Left cardiac atrium (tissue), 4 donors: Measurements from ENCODE around the gene NTSR1. TPM values are rescaled to one million over a fixed set of nuclear protein-coding genes. Genes with fewer than 3 reads are reported as not detected.

Source experiments
- ATAC-seq, 2 donors: fragments of 200-7000 bp; cut with Tn5 transposase; one replicate each; pipeline ENCODE4 v1.9.1; 2020; ENCODE audit warnings: mild to moderate bottlenecking in 2 of 2, moderate library complexity in 2 of 2
- DNase-seq: peaks from one replicate; pipeline ENCODE4 v3.0.0-alpha.2; 2020
- intact Hi-C, 2 donors: fragments of 100-400 bp; cut with DNase I; formaldehyde crosslinking; loops; one replicate each; pipeline versions ENCODE4 v1.14.1 to v1.15.1; 2022 to 2023
- total RNA-seq, 2 donors: library from RNA; stranded (reverse); fragmentation: NEBNext Ultra II Directional; extraction: Animal tissue kit (Norgen Biotek cat#: 25700); gene quantifications; one replicate each; pipeline ENCODE4 v1.2.1, GENCODE V29; 2021
- donor health status: DM: no; HTN: yes; CAD: no.
- donor health status: DM: no; HTN: yes; CAD: no; lungs with severe emphysema.
- donor health status: DM: yes; HTN: yes; CAD: no.
- donor health status: Dilated cardiomyopathy.

NTSR1 gene
- total RNA-seq, 2 donors from 2014 or later: not detected

- ATAC-seq (no peak), DNase-seq (no peak)
- intact Hi-C loops: no loop called here
Observed at GRCh38 chr20:62800314-62801259, 92.0 kb downstream of the NTSR1 start.

- ATAC-seq: no peak
- intact Hi-C loops: no loop called here
- DNase-seq: no peak
Observed at GRCh38 chr20:62801284-62802010, 92.8 kb downstream of the NTSR1 start.

- ATAC-seq (peak in 1 of 2 donors; percentile 22), DNase-seq (no peak)
- intact Hi-C loops: no loop called here
Observed at GRCh38 chr20:62802026-62802712, 93.5 kb downstream of the NTSR1 start.

GRCh38 chr20:62804021-62804626 is 95.5 kb downstream of the NTSR1 start:
- DNase-seq (no peak), ATAC-seq (no peak)
- intact Hi-C loops: no loop called here

GRCh38 chr20:62804627-62805154 is 96.1 kb downstream of the NTSR1 start, which contains the start of gene OGFR:
Gene OGFR, plus strand, starts transcription at chr20:62804835. Its CDS starts 25 bp downstream, at chr20:62804860.
- DNase-seq (peak; percentile 78), ATAC-seq (peak; percentile 49 to 69)
- intact Hi-C loops: loop anchor here (5.0 kb wide), 1 partner anchor 137 kb away; no protein-coding TSS in a partner anchor

GRCh38 chr20:62805155-62805710 is 96.6 kb downstream of the NTSR1 start:
- ATAC-seq: peak; percentile 42
- DNase-seq: no peak
- intact Hi-C loops: loop anchor here (5.0 kb wide), 1 partner anchor 138 kb away; no protein-coding TSS in a partner anchor

- DNase-seq (no peak), ATAC-seq (peak in 1 of 2 donors; percentile 14)
- intact Hi-C loops: loop anchor here (5.0 kb wide), 1 partner anchor 139 kb away; no protein-coding TSS in a partner anchor
Observed at GRCh38 chr20:62805711-62806382, 97.2 kb downstream of the NTSR1 start.

- DNase-seq (no peak), ATAC-seq (no peak)
- intact Hi-C loops: loop anchor here (5.0 kb wide), 1 partner anchor 139 kb away; no protein-coding TSS in a partner anchor
Observed at GRCh38 chr20:62806383-62807050, 97.9 kb downstream of the NTSR1 start.

GRCh38 chr20:62807444-62808210 is 99.0 kb downstream of the NTSR1 start:
- no peak for DNase-seq
- intact Hi-C loops: loop anchor here (5.0 kb wide), 1 partner anchor 140 kb away; no protein-coding TSS in a partner anchor
- ATAC-seq: no peak

GRCh38 chr20:62808211-62808865 is 99.7 kb downstream of the NTSR1 start:
- DNase-seq: peak; percentile 66
- peak in 1 of 2 donors; percentile 41 for ATAC-seq
- intact Hi-C loops: loop anchor here (5.0 kb wide), 1 partner anchor 141 kb away; no protein-coding TSS in a partner anchor

- DNase-seq (no peak), ATAC-seq (no peak)
- intact Hi-C loops: loop anchor here (5.0 kb wide), 1 partner anchor 142 kb away; no protein-coding TSS in a partner anchor
Observed at GRCh38 chr20:62809530-62810428, 101.1 kb downstream of the NTSR1 start.

GRCh38 chr20:62811320-62811719 is 102.7 kb downstream of the NTSR1 start:
- DNase-seq (no peak), ATAC-seq (no peak)
- intact Hi-C loops: no loop called here

GRCh38 chr20:62811720-62812119 is 103.1 kb downstream of the NTSR1 start:
- DNase-seq: no peak
- intact Hi-C loops: no loop called here
- no peak for ATAC-seq
